Activated gamma-delta T cell treated with anti-CD3 and anti-CD28 coated beads, Interleukin-2, amount 50 U/mL, for 16 hours (primary cell): ENCODE measurements around the gene BCO1.

ENCODE experiments used
- DNase-seq: peaks from one replicate; pipeline ENCODE4 v3.0.0-alpha.2; 2020; ENCODE audit warnings: low read depth

The BCO1 gene

GRCh38 chr16:81275795-81276194 lies 37.3 kb downstream of the BCO1 start:
- DNase-seq: no peak

- DNase-seq: no peak
Measured at GRCh38 chr16:81276323-81276722, 37.8 kb downstream of the BCO1 start.

GRCh38 chr16:81277541-81278080 lies 39.1 kb downstream of the BCO1 start:
- no peak for DNase-seq

- DNase-seq: no peak
Measured at GRCh38 chr16:81278526-81278925, 40.0 kb downstream of the BCO1 start.

- DNase-seq: no peak
Measured at GRCh38 chr16:81279392-81279791, 40.9 kb downstream of the BCO1 start.

- DNase-seq: no peak
Measured at GRCh38 chr16:81280393-81280792, 41.9 kb downstream of the BCO1 start.

- no peak for DNase-seq
Measured at GRCh38 chr16:81283044-81283443, 44.6 kb downstream of the BCO1 start.

GRCh38 chr16:81284995-81285600 lies 46.6 kb downstream of the BCO1 start:
- DNase-seq: no peak

- DNase-seq: no peak
Measured at GRCh38 chr16:81286190-81286589, 47.7 kb downstream of the BCO1 start.

- DNase-seq: no peak
Measured at GRCh38 chr16:81291117-81291516, 52.6 kb downstream of the BCO1 start.

GRCh38 chr16:81292936-81293335 lies 54.4 kb downstream of the BCO1 start:
- DNase-seq: no peak

GRCh38 chr16:81293909-81294802 lies 55.7 kb downstream of the BCO1 start:
- no peak for DNase-seq

GRCh38 chr16:81296631-81297030 lies 58.1 kb downstream of the BCO1 start:
- DNase-seq: no peak

- no peak for DNase-seq
Measured at GRCh38 chr16:81307770-81308169, 69.3 kb downstream of the BCO1 start.

- DNase-seq: no peak
Measured at GRCh38 chr16:81310045-81310644, 71.7 kb downstream of the BCO1 start.

GRCh38 chr16:81311762-81312161 lies 73.3 kb downstream of the BCO1 start:
- no peak for DNase-seq

- no peak for DNase-seq
Measured at GRCh38 chr16:81313701-81314602, 75.5 kb downstream of the BCO1 start.

- DNase-seq: peak; percentile 87
Measured at GRCh38 chr16:81314603-81315270, 76.2 kb downstream of the BCO1 start, which contains the start of gene GAN. Gene GAN, plus strand, starts transcription at chr16:81314962. Its CDS starts 152 bp downstream, at chr16:81315114.

- DNase-seq: peak; percentile 22
Measured at GRCh38 chr16:81315271-81316175, 77.0 kb downstream of the BCO1 start.

- no peak for DNase-seq
Measured at GRCh38 chr16:81316176-81316496, 77.6 kb downstream of the BCO1 start.
